GM18526 (cell line): ENCODE results near the gene TRPC6.

Source experiments
- POLR2A ChIP-seq: IDR thresholded peaks from 3 replicates; pipeline ENCODE4 v1.6.1; 2011; ENCODE audit not compliant: insufficient read length; ENCODE audit errors: extremely low read depth

TRPC6 gene

GRCh38 chr11:101583251-101584128, at the start of gene TRPC6:
Gene TRPC6, minus strand, starts transcription at chr11:101584007. Its CDS starts 504 bp downstream, at chr11:101583503.
- no peak for TF ChIP-seq POLR2A

- TF ChIP-seq POLR2A = no peak
Measured at GRCh38 chr11:101620026-101620425, 36.2 kb upstream of the TRPC6 start.

GRCh38 chr11:101618709-101619108, 34.9 kb upstream of the TRPC6 start:
- TF ChIP-seq POLR2A = no peak

DNA sequence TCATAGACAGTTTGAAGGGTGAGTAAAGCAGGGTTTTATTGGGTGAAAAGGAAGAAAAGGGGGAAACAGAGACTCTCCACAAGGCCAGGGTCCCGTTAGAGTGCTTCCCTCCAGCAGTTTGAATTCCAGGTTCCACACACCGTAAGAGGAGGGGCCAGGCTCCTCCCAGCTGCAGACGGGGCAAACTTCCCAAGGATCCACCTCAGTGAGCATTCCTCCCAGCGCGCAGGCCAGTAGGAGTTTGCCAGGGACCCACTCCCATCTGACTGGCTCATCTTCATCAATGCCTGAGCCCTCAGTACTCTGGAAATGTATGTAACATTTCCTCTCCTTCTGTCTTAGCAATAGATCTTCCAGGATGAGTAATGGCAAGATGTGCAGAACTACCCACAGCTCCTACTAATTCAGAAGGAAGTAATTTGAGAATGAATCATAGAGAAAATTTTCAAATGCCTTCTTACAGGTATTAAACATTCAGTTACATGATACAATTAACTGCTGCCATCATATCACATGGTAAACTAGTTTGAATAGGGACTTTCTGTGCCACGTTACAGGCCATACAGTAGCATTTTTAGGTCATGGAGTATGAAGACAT, 34.0 kb upstream of the TRPC6 start:
- no peak for TF ChIP-seq POLR2A

DNA sequence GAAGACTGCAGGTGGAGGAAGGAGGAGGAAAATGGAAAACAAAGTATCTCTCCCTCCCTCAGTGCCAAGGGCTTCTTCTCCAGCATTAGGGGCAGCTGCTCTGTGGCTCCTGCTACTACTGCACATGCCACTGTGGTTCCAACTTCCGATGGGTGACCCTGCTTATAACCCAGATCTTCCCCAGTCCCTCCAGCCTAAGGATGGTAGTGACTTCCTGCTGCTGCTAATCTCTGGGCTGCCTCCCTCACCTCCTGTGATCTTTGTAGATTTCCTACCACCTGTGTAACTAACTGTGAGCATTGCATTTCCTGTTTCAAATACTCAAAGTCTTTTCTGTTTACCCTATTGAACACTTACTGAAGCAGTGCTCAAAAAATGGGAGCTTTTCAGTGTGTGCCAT, 28.7 kb upstream of the TRPC6 start:
- no peak for TF ChIP-seq POLR2A

GRCh38 chr11:101600924-101601323, 17.1 kb upstream of the TRPC6 start:
- TF ChIP-seq POLR2A = no peak

DNA sequence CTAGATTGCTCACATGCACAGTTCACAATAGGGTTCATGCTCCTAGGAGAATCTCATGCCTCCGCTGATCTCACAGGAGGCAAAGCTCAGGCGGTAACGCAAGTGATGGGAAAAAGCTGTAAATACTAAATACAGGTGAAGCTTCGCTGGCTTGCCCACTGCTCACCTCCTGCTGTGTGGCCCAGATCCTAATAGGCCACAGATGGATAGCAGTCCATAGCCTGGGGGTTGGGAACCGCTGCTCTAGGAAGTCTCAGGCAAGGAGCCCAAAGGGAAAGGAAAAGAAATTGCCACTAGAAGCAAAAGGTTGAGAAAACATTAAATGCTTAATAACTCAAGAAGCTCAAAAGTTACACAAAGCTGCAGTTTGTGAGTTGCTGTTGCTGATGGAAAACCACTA, 3.2 kb upstream of the TRPC6 start:
- TF ChIP-seq POLR2A = no peak

DNA sequence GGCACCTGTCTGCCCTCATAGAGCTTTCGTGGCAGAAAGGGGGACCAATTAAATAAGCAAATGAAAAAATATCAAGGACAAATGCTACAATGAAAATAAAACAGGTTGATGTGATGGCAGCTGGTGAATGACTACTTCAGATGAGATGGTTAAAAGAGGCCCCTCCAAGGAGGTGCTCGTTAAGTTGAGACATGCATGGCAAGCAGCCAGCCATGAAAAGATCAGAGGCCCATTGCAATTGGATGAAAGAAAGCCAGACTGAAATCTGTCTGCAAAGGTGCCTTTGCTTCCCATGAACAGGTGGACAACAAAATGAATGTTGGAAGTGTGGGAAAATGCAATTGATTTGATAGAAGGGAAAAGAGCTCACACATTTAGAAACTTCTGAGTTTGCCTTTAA, 848 bp upstream of the TRPC6 start:
- no peak for TF ChIP-seq POLR2A

GRCh38 chr11:101584129-101584515, 315 bp upstream of the TRPC6 start:
- TF ChIP-seq POLR2A = no peak

DNA sequence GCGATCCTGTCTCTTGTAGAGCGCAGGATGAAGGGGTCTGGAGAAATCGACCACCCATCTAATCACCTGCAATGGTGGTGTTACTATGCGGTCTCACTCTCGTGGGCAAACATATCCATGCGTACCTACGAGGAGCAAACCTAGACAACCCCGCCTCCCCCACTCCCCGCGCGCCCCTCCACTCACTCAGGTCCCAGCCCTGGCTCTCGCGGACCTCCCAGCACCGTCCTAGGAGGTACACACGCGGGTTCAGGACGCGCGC, 887 bp downstream of the TRPC6 start:
- TF ChIP-seq POLR2A = no peak

DNA sequence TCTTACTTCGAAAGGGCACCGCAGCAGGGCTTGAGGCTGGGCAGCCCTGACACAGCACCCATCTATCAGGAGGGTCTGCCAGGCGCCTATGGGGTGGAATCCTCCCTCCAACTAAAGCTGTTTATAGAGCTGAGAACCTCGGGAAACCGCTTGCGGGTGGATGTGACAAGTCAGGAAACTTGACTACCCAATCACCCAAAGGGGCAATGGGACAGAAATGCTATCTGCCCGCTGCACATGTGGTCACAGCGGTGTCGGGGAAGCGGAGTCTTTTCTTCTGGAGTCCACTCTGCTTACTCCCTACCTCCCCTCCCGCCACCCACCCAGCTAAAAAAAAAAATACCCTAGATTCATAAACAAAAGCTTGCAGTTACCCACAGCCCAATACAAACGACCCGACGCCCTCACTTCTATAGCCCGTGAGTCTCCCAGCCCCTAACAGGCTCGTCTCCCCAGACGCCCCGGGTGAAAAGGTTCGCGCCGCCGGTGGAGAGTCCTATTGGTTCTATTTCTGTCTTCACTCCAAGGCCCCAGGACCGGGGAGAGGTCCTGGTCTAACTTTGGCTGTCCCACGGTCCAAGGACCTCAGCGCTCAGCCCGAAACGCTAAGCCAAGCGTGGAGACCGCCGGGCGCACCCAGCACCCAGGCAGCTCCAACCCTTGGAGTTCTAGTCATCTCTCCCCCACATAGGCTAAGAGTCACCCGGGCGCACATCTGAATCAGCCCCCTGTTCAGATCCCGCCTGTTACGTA, 1.4 kb downstream of the TRPC6 start:
- TF ChIP-seq POLR2A = no peak

DNA sequence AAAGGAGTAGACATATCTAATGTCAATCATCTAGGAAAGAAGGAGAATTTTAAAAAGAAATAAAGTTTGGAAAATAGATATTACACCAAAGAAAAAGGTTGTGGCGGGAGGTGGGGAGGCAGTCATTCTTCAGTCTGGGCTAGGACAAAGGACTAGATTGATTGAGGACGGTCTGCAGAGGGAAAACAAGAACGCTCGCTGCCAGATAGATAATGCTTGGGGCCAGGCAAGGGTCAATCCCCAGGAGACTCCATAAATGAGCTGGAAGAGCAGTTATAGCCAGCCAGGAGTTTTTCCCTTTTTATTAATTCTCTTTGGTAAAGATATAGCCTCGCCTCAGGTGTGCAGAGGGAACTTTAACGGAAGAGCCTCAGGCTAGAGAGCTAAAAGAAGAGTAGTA, 6.3 kb downstream of the TRPC6 start:
- no peak for TF ChIP-seq POLR2A

GRCh38 chr11:101576456-101576855, 7.4 kb downstream of the TRPC6 start:
- TF ChIP-seq POLR2A = no peak

DNA sequence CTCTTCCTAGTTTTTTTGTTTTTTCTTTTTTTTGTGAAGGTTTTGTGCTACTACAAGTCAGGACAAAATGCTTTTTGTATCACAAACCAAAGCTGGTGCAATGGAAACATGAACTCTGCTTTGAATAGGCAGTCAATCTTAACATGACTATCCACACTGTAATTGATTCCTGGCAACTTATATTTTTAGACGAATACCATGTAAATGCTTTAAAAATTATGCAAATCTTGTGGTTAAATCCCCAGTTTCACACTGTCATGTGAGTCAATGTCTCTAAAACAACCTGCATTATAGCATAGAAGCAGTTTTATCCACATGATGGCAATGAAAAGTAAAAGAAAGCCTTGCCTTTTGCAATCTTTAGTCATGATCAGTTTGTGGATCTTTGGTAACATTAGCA, 8.9 kb downstream of the TRPC6 start:
- no peak for TF ChIP-seq POLR2A

DNA sequence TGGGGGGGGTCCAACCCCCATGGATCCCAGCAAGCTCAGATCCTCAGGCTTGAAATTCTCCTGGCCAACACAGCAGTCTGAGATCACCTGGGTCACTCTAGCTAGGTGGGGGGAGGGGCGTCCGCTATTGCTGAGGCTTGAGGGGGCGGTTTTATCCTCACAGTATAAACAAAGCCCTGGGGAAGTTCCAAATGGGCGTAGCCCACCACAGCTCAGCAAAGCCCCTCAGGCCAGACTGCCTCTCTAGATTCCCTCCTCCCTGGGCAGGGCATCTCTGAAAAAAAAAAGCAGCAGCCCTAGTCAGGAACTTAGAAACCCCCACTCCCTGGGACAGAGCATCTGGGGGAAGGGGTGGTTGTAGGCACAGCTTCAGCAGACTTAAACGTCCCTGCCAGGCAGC, 16.7 kb downstream of the TRPC6 start:
- no peak for TF ChIP-seq POLR2A

- no peak for TF ChIP-seq POLR2A
Measured at GRCh38 chr11:101566626-101567025, 17.2 kb downstream of the TRPC6 start.
